Fibroblast of villous mesenchyme (primary cell): Measurements from ENCODE around the gene ZNF683. TPM values are rescaled to one million over a fixed set of nuclear protein-coding genes. Genes with fewer than 3 reads are reported as not detected.

Experiments used
- DNase-seq: peaks from one replicate; pipeline ENCODE4 v3.0.0-alpha.2; 2010; ENCODE audit warnings: low read depth
- H3K4me3 ChIP-seq: 2 replicates; pipeline ENCODE4 v1.5.1; 2011; ENCODE audit warnings: low read depth, mild to moderate bottlenecking, low read length
- total RNA-seq: library from RNA; depleted of rRNA; stranded (reverse); fragments of >200 nt; gene quantifications from 2 replicates; pipeline ENCODE4 v1.2.3, GENCODE V29; 2012
- TF ChIP-seq, protein P1 (sequence below): IDR thresholded peaks from 2 replicates; pipeline ENCODE4 v1.5.1; 2012; ENCODE audit warnings: low read depth, mild to moderate bottlenecking, low read length; ENCODE audit not compliant: insufficient read depth

The ZNF683 gene
- total RNA-seq, 1 donor: not detected

GRCh38 chr1:26364956-26365355 lies 7.6 kb downstream of the ZNF683 start:
- DNase-seq: no peak
- TF ChIP-seq, protein P1, sequence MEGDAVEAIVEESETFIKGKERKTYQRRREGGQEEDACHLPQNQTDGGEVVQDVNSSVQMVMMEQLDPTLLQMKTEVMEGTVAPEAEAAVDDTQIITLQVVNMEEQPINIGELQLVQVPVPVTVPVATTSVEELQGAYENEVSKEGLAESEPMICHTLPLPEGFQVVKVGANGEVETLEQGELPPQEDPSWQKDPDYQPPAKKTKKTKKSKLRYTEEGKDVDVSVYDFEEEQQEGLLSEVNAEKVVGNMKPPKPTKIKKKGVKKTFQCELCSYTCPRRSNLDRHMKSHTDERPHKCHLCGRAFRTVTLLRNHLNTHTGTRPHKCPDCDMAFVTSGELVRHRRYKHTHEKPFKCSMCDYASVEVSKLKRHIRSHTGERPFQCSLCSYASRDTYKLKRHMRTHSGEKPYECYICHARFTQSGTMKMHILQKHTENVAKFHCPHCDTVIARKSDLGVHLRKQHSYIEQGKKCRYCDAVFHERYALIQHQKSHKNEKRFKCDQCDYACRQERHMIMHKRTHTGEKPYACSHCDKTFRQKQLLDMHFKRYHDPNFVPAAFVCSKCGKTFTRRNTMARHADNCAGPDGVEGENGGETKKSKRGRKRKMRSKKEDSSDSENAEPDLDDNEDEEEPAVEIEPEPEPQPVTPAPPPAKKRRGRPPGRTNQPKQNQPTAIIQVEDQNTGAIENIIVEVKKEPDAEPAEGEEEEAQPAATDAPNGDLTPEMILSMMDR: no peak
- no peak overlapping the region for H3K4me3 ChIP-seq

GRCh38 chr1:26363549-26364448 lies 8.8 kb downstream of the ZNF683 start:
- DNase-seq: peak; percentile 61
- TF ChIP-seq, protein P1: peak; percentile 97
- H3K4me3 ChIP-seq: no peak overlapping the region

GRCh38 chr1:26362331-26362730 lies 10.2 kb downstream of the ZNF683 start:
- TF ChIP-seq, protein P1: no peak
- H3K4me3 ChIP-seq: no peak overlapping the region
- DNase-seq: no peak

DNA sequence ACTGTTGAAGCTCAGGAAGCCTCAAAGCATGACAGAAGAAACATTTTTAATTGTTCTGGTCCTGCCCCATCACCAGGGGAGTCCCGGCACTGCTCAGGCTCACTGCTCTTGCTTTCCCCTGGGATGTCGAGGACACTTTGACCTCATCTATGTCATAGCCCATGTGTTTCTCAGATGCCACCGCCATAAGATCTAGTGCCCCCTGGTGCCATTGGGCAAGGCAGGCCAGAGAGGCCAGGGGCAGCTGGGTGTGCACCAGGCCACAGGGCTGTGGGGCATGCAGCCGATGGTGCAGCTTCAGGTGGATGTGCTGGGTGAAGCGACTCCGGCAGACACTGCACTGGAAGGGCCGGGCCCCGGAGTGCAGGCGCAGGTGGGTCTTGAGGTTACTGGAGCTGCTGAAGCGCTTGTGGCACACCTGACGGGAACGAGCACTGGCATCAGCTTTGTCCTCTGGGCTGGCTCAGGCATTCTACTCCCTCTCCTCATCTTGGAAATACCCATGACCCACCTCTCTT lies 10.9 kb downstream of the ZNF683 start:
- no peak overlapping the region for H3K4me3 ChIP-seq
- no peak for DNase-seq
- TF ChIP-seq, protein P1: no peak

- TF ChIP-seq, protein P1: no peak
- peak overlapping the region; percentile 43 for H3K4me3 ChIP-seq
- DNase-seq: no peak
Measured at GRCh38 chr1:26360807-26361604, 11.5 kb downstream of the ZNF683 start.

GRCh38 chr1:26359981-26360806 lies 12.4 kb downstream of the ZNF683 start:
- peak overlapping the region; percentile 43 for H3K4me3 ChIP-seq
- TF ChIP-seq, protein P1: no peak
- no peak for DNase-seq
